Urothelium cell line (cell line): ENCODE results near the gene LTBP2.
A peak's percentile ranks its signal among the peaks of the same experiment; 100 is the strongest.

Source experiments
- DNase-seq: peaks from one replicate; pipeline ENCODE4 v3.0.0; 2011; ENCODE audit warnings: low spot score, mixed read lengths
- FAIRE-seq: peaks from 2 replicates; lab custom pipeline; 2011; peaks lifted over from hg19 to GRCh38; lab: Jason Lieb, UNC

LTBP2 gene

GRCh38 chr14:74575507-74575906 lies 36.5 kb downstream of the LTBP2 start:
- no peak for DNase-seq
- FAIRE-seq = no peak

GRCh38 chr14:74574706-74575105 lies 37.3 kb downstream of the LTBP2 start:
- FAIRE-seq = no peak
- DNase-seq = no peak

- no peak for FAIRE-seq
These were observed 38.0 kb downstream of the LTBP2 start for GRCh38 chr14:74574090-74574433.

GRCh38 chr14:74573421-74574089 lies 38.5 kb downstream of the LTBP2 start:
- FAIRE-seq (peak; percentile 30), DNase-seq (no peak)

More at GRCh38 chr14:74574090-74574433, 38.0 kb downstream of the LTBP2 start:
- DNase-seq = no peak

GRCh38 chr14:74572726-74573301 lies 39.2 kb downstream of the LTBP2 start:
- no peak for DNase-seq
- no peak for FAIRE-seq

GRCh38 chr14:74571901-74572725 lies 39.9 kb downstream of the LTBP2 start:
- DNase-seq (peak; percentile 88), FAIRE-seq (peak; percentile 90)

- FAIRE-seq = no peak
- peak; percentile 64 for DNase-seq
These were observed 40.6 kb downstream of the LTBP2 start for GRCh38 chr14:74571441-74571841.

- FAIRE-seq = no peak
- no peak for DNase-seq
These were observed 41.3 kb downstream of the LTBP2 start for GRCh38 chr14:74570696-74571095.

GRCh38 chr14:74569806-74570591 lies 42.0 kb downstream of the LTBP2 start:
- DNase-seq = no peak
- FAIRE-seq = no peak

- no peak for FAIRE-seq
- DNase-seq = no peak
These were observed 42.6 kb downstream of the LTBP2 start for GRCh38 chr14:74569387-74569786.

- no peak for DNase-seq
- FAIRE-seq = no peak
These were observed 43.1 kb downstream of the LTBP2 start for GRCh38 chr14:74568911-74569310.

GRCh38 chr14:74568380-74568649 lies 43.7 kb downstream of the LTBP2 start:
- no peak for DNase-seq
- no peak for FAIRE-seq

- FAIRE-seq (no peak), DNase-seq (no peak)
These were observed 44.2 kb downstream of the LTBP2 start for GRCh38 chr14:74567646-74568379.

- DNase-seq (no peak), FAIRE-seq (no peak)
These were observed 44.8 kb downstream of the LTBP2 start for GRCh38 chr14:74567219-74567618.

- FAIRE-seq (no peak), DNase-seq (peak; percentile 65)
These were observed 45.6 kb downstream of the LTBP2 start for GRCh38 chr14:74566174-74567141.

- DNase-seq (no peak), FAIRE-seq (no peak)
These were observed 48.4 kb downstream of the LTBP2 start for GRCh38 chr14:74563586-74564159.

GRCh38 chr14:74563233-74563585 lies 48.8 kb downstream of the LTBP2 start:
- DNase-seq (no peak), FAIRE-seq (no peak)

- FAIRE-seq = peak; percentile 23
These were observed 49.4 kb downstream of the LTBP2 start for GRCh38 chr14:74562515-74563232.

GRCh38 chr14:74558655-74559054 lies 53.4 kb downstream of the LTBP2 start:
- DNase-seq = no peak
- FAIRE-seq = no peak

More at GRCh38 chr14:74562515-74563232, 49.4 kb downstream of the LTBP2 start:
- no peak for DNase-seq
